Panc1 (cell line): ENCODE measurements around the gene PEX5L.
"Not testable (repeated sequence)": the region's sequence is repeated elsewhere in the genome, so short reads cannot be mapped to it uniquely, and the experiment has no call there.

ENCODE experiments used
- POLR2AphosphoS5 ChIP-seq: IDR thresholded peaks from 2 replicates; pipeline ENCODE4 v1.6.1; 2012; ENCODE audit warnings: mild to moderate bottlenecking, low read depth, low read length, moderate library complexity
- TF ChIP-seq, protein P1 (sequence below): fragments of 450-650 bp; IDR thresholded peaks from 2 replicates; pipeline ENCODE4 v1.5.1; 2017; ENCODE audit warnings: mild to moderate bottlenecking

DNA sequence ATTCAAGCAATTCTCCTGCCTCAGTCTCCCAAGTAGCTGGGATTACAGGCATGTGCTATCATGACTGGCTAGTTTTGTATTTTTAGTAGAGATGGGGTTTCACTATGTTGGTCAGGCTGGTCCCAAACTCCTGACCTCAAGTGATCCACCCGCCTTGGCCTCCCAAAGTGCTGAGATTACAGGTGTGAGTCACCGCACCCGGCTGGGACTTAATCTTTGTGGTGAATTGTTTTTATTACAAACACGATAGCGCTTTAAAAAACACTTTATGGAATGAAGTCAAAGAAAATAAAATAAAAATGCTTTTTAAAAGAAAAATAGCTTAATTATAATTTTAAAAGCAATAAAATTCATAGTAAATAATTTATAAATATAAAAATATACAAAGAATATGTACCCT lies 253.9 kb downstream of the PEX5L start:
- TF ChIP-seq, protein P1, sequence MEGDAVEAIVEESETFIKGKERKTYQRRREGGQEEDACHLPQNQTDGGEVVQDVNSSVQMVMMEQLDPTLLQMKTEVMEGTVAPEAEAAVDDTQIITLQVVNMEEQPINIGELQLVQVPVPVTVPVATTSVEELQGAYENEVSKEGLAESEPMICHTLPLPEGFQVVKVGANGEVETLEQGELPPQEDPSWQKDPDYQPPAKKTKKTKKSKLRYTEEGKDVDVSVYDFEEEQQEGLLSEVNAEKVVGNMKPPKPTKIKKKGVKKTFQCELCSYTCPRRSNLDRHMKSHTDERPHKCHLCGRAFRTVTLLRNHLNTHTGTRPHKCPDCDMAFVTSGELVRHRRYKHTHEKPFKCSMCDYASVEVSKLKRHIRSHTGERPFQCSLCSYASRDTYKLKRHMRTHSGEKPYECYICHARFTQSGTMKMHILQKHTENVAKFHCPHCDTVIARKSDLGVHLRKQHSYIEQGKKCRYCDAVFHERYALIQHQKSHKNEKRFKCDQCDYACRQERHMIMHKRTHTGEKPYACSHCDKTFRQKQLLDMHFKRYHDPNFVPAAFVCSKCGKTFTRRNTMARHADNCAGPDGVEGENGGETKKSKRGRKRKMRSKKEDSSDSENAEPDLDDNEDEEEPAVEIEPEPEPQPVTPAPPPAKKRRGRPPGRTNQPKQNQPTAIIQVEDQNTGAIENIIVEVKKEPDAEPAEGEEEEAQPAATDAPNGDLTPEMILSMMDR = not testable (repeated sequence)
- not testable (repeated sequence) for TF ChIP-seq POLR2AphosphoS5
